ENCODE measurements around the gene STX1B.
"Not testable (repeated sequence)": the region's sequence is repeated elsewhere in the genome, so short reads cannot be mapped to it uniquely, and the experiment has no call there.

STX1B gene

DNA sequence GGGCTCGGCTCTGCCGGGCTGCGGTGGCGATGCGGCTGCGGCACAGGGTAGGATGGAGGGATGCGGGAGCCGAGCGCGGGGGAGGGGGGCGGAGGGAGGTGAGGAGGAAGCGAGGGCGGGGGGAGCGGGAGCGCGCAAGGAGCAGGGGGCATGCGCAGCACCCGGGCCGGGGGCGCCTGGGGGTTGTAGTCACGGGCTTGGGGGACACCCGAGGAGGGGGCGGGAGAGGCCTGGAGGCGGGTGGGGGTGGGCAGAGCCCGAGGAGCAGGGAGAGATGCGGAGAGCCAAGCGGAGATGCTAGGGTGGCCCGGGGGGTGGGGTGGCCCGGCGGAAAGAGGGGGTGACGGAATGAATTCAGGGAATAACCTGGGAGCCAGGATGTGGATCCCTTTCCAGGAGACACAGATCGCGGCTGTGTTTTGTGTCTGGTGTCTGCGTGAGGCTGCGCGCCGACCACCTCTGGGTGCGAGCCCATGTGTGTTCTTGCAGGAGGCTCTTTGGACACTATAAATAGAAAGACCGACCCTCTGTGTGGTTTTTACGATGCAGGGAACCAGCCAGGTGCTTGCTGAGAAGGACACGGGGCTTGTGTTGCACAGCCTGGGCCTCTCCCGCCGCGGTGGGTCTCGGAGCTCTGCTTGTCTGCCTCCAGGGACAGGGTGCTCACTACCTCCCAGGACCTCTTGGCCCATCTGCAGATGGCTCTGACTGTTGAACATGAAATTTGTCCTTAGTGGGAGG, at the start of gene STX1B:
STX1B (minus strand) TSS at position 54 of the 741 bp plus-strand sequence. CDS start 242 bp downstream, outside the sequence.
- DNase-seq (ENCODE audit: low read depth), result peak; percentile 29

DNA sequence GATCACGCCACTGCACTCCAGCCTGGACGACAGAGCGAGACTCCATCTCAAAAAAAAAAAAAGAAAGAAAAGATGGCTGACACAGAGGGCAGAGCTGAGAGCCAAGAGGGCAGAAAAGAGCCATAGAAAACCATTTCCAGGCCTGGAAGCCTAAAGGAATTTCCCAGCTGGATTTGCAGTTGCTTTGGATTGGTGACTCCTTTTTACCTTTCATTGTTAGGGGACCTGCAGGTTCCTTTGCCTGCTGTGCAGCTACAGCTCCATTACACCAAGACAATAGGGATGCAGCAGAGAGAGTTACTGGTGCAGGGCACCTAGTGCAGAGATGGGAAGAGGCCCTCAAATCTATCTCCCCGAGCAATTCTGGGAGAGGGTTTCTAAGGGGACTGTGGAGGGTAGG, 45.2 kb upstream of the STX1B start:
- DNase-seq (ENCODE audit: low read depth), result no peak

DNA sequence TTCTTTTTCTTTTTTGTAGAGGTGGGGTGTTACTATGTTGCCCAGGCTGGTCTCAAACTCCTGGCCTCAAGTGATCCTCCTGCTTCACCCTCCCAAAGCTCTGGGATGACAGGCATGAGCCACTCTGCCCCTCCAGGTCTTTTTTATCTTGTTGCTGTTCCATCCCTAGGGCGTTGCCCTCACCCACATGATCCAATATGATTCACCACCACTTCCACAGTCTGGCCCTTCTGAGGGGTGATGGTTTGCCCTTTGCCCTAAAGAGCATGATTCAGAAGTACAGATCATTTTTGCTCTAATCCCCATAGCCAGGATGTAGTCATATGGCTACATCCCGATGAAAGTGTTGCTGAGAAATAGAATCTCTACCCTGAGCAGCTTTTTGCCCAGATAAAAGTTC, 41.7 kb upstream of the STX1B start:
- DNase-seq (ENCODE audit: low read depth), result no peak

DNA sequence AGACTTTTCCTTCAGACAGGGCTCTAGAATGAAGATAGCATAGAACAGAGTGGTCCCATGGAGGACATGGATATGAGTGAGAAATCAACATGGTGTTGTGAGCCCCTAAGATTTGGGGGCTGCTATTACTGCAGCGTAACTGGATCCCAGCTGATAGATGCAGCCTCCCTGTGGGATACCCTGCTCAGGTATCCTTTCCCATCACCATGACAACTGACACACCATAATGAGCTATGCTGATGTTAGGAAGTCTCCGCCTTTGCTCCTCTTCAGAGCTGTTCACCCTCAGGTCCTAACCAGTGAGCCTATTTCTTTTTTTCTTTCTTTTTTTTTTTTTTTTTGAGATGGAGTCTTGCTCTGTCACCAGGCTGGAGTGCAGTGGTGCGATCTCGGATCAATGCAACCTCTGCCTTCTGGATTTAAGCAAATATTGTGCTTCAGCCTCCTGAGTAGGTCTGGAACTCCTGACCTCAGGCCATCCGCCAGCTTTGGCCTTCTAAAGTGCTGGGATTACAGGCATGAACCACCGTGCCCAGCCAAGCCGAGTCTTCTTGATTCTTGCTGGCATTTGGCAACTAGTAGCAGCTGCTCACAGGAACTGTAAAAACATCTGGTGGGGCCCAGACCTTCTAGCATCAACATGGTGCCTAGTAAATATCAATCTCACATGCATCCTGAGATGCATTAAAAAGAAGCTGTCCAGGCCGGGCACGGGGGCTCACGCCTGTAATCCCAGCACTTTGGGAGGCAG, 40.0 kb upstream of the STX1B start:
- no peak for DNase-seq (ENCODE audit: low read depth)

DNA sequence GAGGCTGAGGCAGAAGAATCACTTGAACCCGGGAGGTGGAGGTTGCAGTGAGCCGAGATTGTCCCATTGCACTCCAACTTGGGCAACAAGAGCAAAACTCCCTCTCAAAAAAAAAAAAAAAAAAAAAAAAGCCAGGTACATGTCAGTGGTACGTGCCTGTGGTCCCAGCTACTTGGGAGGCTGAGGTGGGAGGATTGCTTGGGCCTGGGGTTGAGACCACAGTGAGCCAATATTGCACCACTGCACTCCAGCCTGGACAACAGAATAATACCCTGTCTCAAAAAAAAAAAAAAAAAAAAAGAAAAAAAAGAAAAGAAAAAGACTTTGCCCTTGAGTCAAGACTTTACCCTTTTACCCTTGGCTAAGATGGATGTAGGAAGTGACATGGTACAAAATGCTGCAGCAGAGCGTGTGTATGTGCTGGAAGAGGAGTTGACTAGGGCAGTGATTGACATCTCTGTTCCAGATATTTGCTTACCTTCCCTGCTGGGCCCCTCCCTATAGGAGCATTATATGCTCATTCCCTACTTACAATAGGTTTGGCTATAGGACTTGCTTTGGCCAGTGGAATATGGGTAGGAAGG, 33.6 kb upstream of the STX1B start:
- no peak for DNase-seq (ENCODE audit: low read depth)

DNA sequence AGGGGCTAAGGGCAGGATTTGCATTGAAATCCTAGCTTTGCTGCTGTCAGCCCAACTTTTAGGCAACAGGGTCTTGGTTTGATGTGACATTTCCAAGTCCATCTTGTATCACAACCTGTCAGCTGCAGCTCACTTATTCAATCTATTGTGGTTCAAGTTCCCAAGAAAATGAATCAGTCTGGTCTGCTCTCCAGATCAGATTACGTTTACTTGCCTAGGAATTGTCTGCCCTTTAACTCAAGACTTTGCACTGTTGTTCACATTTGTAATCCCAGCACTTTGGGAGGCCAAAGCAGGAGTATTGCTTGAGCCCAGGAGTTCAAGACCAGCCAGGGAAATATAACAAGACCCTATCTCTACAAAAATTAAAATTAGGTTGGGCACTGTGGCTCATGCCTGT, 32.9 kb upstream of the STX1B start:
- no peak for DNase-seq (ENCODE audit: low read depth)

DNA sequence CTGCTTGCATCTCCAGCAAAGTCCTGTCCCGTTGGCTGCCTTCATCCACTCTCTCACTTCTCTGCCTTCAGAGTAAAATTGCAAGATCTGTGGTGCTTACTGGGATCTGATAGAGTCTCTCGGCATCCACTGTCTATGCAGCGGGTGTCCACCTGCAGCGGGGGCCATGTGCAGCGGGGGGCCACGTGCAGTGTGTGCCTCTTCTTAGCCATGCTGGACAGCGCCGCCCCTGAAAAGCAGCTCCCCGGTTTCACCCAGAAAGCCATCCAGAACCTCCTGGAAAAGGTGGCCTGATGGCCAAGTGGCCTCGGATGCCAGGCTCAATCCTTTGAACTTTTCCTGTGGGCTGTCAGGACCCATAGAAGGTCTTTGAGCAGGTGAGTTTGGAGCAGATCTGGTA, 32.4 kb upstream of the STX1B start:
- no peak for DNase-seq (ENCODE audit: low read depth)

DNA sequence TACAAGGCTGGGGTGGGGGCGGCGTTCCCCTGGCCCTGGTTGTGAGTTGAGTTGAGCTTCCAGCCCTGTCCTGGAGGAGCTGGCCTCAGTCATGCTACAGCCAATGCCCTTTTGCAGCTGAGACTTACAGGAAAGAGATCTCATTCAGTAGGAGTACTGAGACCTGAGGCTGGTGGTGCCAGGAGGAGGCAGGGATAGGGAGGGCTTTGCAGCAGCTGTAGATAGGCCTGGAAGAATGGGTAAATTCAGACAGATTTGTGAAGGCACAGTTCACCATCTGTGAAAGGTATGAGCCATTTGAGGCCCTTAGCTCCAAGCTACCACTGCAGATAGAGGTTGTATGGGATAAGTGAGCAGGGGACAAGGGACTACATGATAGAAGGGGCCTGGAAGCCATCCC, 28.6 kb upstream of the STX1B start:
- no peak for DNase-seq (ENCODE audit: low read depth)

DNA sequence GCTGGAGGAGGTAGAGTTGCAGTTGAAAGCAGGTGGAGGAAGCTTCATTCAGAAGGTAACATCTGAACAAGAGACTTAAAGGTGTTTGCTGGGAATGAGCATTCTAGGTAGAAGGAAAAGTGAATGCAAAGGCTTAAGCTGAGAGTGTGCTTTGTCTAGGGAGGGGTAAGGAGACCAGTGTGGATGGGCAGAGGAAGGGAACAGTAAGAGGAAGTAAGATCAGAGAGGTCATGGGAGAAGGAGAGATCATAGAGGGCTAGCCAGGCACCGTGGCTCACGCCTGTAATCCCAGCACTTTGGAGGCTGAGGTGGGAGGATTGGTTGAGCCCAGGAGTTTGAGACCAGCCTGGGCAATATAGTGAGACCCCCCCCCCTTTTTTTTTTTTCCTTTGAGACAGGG, 26.3 kb upstream of the STX1B start:
- no peak for DNase-seq (ENCODE audit: low read depth)

DNA sequence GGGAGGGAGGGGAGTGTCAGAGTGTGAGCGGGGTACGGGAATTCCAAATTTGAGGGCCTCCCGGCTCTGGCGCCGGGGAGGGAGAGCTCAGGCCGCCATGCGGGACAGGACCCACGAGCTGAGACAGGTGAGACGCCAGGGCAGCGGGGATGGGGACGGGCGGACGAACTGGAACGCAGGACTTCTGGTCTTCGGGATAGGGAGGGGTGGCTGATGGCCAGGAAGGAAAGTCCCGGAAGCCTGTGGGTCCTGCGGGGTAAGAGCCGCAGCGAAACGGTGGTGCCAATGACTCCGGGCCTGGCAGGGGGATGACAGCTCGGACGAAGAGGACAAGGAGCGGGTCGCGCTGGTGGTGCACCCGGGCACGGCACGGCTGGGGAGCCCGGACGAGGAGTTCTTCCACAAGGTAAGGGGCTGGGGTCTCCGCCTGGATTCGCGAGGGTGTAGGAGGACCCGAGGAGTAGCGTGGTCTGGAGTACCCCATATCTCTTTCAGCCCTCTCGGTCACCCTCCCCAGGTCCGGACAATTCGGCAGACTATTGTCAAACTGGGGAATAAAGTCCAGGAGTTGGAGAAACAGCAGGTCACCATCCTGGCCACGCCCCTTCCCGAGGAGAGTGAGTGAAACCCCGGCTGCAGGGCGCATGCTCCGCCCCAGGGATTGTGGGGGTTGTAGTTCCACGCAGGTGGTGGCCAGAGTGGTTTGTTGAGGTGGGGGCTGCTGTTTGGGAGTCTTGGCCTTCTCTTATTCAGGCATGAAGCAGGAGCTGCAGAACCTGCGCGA, 23.5 kb upstream of the STX1B start:
- peak; percentile 80 for DNase-seq (ENCODE audit: low read depth)

DNA sequence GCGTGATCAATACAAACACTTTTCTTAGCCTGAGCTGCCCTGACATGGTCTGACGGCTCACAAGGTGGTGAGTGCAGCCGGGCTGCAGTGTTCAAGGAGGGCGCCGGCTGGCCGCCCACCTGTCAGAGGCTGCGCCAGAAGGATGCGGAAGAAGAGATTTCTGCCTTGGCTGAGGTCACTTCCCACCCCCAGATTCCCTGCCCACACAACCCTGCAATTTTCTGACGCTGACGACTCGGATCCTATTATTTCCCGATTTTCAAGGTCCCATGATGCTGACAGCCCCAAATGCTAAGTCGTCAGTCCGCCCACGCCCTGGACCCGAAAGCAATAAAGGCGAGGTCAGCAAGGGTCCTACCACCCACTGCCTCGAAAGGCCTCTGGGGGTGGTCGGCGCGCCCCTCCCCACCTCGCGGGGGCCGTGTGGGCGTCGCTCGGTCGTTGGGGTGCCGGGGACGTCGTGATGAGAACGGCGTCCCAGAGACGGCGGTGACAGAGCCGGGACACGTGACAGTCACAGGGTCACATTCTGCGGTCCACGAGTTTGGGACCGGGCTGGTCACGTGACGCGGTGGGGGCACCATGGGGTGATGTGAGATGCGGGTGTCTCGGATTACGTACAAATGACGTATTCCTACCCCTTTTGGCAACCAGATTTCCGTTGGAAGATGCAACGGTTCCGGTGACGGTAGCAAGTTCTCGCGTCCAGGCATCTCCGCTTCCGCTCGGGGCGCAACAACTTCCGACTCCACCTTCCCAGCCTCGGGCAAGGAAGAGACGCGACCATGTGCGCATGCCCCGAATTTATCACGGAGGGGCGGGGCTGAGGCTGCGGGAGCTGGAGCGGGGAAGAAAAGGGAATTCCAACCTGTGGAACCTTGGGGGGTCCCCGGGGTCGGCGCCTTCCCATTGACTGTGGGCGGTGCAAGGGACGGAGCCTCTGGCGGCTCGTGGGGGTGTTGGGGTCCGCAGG, 22.6 kb upstream of the STX1B start, which contains the start of gene STX4:
STX4 (plus strand) TSS at position 823 of the 973 bp plus-strand sequence. CDS start 248 bp downstream, outside the sequence.
- peak; percentile 93 for DNase-seq (ENCODE audit: low read depth)

DNA sequence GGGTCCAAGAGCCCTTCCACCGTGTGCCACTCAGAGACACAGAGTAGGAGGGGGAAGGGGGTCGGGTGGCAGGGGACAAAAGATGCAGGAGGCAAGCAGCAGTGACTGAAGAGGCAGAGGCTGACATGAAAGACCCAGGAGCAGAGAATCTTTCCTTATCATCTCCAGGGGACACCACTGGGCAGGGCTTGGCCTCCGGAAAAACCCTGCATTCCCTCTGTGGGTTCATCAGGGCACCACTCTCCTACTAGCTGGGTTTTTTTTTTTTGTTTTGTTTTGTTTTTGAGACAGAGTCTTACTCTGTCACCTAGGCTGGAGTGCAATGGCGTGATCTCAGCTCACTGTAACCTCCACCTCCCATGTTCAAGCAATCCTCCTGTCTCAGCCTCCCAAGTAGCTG, 20.8 kb upstream of the STX1B start:
- DNase-seq (ENCODE audit: low read depth), result no peak

DNA sequence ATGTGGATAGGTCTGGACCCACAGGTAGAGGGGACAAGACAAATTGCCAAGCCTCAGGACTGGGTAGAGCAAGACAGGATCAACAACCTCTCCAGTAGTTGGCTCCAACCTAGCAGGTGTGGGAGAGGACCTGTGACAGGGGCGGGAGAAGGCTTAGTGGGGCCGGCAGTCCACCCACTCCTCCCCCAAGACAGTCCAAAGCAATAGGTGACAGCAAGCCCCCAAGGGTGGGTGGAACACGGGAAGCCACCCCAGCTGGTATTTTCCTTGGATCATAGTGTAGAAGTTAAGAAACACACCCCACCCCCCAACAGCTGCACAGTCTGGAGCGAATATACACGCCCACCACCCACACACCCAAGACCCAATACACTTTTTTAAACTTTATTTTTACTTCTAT, 18.8 kb upstream of the STX1B start:
- DNase-seq (ENCODE audit: low read depth), result no peak

DNA sequence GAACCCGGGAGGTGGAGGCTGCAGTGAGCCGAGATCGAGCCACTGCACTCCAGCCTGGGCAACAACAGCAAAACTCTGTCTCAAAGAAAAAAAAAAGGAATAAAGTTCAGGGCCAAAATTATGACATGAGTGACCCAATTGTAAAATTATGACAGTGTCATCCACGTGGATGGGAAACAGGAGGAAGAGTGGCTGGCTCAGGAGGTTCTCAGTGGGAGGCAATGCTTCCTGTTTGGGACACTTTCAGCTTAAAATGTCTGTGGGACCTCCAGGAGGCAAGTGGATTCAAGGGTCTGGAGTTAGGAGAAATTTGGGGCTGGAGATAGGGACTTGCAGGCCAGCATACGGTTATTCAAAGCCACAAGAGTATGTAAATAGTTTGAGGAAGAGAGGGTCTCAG, 14.9 kb upstream of the STX1B start:
- DNase-seq (ENCODE audit: low read depth), result no peak

DNA sequence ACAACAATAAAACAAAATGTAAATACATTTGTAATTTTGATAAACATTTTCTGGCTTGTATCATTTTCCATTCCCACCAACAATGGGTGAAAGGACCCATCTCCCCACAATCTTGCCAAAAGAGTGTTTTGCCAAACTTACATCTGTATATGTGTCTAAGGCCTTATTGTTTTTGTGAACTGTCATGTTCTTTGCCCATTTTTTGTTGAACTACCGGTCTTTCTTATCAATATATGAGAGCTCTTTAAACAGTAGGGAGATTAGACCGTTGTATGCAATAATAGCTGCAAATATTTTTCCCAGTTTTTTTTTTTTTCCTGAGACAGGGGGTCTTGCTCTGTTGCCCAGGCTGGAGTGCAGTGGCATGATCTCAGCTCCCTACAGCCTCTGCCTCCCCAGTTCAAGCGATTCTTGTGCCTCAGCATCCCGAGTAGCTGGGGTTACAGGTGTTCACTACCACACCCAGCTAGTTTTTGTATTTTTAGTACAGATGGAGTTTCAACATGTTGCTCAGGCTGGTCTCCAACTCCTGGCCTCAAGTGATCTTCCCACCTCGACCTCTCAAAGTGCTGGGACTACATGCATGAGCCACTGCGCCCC, 13.3 kb upstream of the STX1B start:
- DNase-seq (ENCODE audit: low read depth), result no peak

DNA sequence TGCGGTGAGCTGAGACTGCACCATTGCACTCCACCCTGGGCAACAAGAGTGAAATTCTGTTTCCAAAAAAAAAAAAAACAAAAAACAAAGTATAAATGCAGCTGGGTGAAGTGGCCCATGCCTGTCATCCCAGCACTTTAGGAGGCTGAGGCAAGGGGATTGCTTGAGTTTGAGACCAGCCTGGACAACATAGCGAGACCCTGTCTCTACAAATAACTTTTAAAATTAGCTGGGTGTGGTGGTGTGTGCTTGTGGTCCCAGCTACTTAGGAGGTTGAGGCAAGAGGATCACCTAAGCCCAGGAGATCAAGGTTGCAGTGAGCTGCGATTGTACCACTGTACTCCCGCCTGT, 12.8 kb upstream of the STX1B start:
- no peak for DNase-seq (ENCODE audit: low read depth)

DNA sequence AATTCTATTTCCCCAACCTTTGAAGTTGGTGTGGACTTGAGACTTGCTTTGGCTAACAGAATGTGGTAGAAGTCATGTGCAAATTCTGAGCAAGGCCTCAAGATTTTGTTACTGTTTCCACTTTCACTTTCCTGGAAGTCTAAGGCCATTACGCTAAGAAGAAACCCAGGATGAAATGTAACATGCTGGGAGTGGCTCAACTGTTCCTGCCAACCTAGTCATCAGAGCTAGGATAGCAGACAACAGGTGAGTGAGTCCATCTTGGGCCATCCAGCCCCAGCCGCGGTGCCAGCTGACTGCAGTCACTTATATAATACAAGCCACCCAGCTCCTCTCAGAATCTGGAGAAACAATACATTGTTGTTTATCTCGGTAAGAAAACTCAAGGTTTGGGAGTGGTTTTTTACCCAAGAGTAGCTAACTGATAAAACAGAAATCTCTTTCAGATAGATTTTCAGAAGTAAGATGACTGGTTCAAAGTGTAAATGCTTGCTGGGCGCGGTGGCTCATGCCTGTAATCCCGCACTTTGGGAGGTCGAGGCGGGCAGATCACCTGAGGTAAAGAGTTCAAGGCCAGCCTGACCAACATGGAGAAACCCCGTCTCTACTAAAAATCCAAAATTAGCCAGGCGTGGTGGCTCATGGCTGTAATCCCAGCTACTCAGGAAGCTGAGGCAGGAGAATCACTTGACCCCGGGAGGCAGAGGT, 12.3 kb upstream of the STX1B start:
- DNase-seq (ENCODE audit: low read depth), result no peak

DNA sequence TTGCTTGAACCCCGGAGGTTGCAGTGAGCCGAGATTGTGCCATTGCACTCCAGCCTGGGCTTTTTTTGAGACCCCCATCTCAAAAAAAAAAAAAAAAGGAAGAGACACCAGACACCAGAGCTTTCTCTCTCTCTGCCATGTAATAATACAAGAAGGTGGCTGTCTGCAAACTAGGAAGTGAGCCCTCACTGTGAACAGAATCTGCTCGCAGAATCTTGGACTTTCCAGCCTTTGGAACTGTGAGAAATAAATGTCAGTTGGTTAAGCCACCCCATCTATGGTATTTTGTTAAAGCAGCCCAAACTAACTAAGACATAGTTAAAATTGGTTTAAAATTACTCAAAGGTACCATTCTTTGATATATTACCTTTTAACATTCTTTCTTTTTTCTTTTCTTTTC, 10.1 kb upstream of the STX1B start:
- no peak for DNase-seq (ENCODE audit: low read depth)

DNA sequence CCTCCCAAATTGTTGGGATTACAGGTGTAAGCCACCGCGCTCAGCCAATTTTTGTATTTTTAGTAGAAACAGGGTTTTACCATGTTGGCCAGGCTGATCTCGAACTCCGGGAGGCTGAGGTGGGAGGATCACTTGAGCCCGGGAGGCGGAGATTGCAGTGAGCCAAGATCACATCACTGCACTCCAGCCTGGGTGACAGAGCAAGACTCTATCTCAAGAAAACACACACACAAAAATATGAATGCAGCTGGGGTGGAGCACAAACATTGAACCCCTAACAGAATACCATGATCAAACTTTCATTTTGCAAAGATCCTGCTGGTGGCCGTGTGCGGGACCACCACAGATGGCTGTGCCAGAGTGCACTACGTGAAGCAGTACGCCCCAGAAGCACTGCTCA, 7.3 kb upstream of the STX1B start:
- not testable (repeated sequence) for DNase-seq (ENCODE audit: low read depth)

DNA sequence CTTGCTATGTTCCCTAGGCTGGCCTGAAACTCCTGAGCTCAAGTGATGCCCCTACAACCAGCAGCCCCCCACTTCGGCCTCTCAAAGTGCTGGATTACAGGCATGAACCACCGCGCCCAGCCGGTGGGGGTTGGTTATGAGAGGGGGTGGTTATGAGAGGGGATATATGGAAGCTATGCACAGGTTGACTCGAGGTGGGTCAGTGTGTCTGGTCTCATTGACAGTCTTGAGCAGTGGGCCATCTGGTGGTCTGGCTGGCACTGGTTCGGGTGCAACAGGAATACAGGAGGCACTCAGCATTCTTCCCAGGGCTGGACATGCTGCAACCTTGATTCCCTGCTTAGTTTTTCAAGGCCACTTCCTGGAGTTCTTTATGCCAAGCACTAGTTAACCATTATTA, 5.6 kb upstream of the STX1B start:
- no peak for DNase-seq (ENCODE audit: low read depth)

All from stimulated activated CD8-positive, alpha-beta memory T cell treated with anti-CD3 and anti-CD28 coated beads, Interleukin-12 subunit alpha, Interleukin-12 subunit beta, amount 100 ng/mL, for 4 hours (primary cell).